HG02642 (cell line): ENCODE data around the gene ABCA4.
"Not testable (repeated sequence)": the region's sequence is repeated elsewhere in the genome, so short reads cannot be mapped to it uniquely, and the experiment has no call there.

Experiments used
- ATAC-seq: cut with Tn5 transposase; IDR thresholded peaks from one replicate; pipeline ENCODE4 v1.9.1; 2021; ENCODE audit warnings: mild to moderate bottlenecking; ENCODE audit not compliant: unreplicated experiment, poor library complexity

The ABCA4 gene

GRCh38 chr1:94014635-94015488 is 106.1 kb downstream of the ABCA4 start:
- no peak for ATAC-seq

- no peak for ATAC-seq
Observed at GRCh38 chr1:94014087-94014486, 106.9 kb downstream of the ABCA4 start.

GRCh38 chr1:94013367-94013878 is 107.5 kb downstream of the ABCA4 start:
- ATAC-seq, result no peak

GRCh38 chr1:94012708-94013366 is 108.1 kb downstream of the ABCA4 start:
- ATAC-seq, result no peak

DNA sequence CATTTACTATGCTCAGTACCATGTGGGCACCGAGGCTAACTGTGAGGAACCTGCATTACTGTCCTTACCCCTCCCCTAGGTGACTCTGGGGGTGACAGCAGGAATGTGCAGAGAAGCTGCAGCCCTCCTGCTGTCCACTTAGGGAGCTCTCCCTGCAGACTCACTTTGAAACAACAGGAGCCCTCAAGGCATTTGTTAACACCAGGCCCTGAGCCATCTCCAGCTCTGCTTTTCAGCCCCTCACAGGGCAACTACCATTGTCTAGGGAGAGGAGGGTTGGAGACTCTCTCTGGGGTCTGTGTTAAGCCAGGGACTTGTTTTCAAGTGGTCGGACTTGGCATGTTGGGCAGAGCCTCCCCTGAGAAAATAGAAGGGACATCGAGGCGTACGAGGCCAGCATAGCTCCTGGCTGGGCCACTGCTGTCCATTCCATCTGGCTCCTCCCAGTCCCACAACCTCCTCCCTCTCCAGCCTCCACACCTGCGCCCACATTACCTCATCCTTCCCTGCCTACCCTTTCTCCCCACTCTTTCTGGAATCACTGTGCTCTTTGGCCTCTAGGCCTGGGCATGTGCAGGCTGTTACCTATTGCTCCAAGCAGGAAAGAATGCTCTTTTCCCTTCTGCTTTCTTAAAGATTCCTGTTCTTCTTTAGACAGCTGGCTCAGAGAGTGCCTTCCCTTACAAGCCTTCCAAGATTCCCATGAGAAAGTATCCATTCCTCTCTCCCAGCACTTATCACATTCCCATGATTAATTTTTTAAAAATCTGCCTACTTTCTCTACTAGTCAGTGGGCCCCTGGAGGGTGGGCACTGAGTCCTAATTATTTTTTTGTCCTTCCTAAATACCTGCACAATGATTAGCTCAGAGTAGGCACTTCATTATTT is 109.0 kb downstream of the ABCA4 start:
- no peak for ATAC-seq

DNA sequence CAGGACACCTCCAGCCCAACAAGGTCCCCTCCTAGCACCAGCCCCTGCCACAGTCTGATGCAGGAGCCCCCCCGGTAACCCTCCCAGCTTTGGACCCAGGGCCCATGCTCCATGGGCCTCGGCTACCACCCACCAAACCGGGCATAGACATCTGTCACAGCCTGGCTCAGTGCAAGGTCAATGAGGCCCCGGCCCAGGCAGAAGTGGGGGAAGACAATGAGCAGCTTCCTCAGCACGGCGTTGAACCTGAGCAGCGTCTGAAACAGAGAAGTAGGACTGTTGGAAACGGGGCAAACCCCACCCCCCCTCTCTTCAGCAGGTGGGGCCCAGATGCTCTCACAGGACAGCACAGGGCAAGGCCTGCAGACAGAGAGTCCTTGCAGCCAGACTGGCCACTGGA is 109.8 kb downstream of the ABCA4 start:
- no peak for ATAC-seq

DNA sequence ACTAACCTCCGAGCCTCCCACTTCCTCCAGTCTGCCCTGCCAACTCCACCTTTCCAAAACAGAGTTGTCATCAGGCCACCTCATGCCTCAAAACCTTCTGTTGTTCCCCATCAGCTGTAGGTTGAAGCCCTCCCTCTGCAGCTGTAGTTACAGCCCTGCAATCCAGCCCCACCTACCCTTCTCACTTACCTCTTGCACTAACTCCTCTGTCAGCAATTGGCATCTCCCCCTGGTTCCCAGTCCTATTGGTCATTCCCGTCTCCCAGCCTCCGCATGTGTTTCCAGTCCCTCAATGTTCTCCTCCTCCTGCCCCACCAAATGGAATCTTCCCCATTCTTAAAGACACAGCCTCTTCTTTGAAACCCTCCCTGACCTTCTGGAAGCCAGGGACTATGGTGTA is 111.6 kb downstream of the ABCA4 start:
- ATAC-seq, result no peak

DNA sequence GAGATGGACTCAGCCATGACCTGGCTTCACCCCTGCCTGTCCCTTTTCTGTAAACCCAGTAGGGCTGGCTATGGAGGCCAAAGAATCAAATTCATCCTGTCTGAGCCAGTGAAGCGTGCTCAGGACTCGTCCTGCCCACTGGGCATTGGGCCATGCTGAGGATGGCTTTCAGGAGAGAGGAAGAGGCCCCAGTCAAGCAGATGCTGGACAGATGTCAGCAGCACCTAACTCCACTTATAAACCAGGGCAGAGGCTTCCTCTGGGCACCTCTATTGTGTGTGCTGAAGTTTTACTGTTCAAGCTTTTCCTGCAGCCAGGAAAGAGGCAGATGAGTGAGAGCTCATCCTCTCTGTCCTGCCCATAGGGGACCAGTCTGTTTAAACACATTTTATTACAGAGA is 114.3 kb downstream of the ABCA4 start:
- no peak for ATAC-seq

DNA sequence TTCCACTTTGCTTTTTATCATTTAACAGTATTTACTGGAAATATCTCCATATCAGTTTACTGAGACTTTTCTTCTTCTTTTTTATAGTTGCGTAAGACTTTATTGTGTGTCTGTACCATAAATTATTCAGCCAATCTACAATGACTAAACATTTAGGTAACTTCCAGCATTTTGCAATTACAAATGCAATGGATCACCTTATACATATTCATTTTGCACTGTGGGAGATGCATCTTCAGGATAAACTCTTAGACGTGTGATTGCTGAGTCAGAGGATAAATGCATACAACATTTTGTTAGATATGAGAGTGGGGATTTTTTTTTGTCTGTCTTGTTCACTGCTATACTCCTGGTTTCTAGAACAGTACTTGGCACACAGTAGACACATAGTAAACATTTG is 116.0 kb downstream of the ABCA4 start:
- ATAC-seq, result no peak

GRCh38 chr1:94002046-94002787 is 118.7 kb downstream of the ABCA4 start:
- ATAC-seq, result no peak

GRCh38 chr1:94001397-94002045 is 119.4 kb downstream of the ABCA4 start:
- ATAC-seq, result no peak

DNA sequence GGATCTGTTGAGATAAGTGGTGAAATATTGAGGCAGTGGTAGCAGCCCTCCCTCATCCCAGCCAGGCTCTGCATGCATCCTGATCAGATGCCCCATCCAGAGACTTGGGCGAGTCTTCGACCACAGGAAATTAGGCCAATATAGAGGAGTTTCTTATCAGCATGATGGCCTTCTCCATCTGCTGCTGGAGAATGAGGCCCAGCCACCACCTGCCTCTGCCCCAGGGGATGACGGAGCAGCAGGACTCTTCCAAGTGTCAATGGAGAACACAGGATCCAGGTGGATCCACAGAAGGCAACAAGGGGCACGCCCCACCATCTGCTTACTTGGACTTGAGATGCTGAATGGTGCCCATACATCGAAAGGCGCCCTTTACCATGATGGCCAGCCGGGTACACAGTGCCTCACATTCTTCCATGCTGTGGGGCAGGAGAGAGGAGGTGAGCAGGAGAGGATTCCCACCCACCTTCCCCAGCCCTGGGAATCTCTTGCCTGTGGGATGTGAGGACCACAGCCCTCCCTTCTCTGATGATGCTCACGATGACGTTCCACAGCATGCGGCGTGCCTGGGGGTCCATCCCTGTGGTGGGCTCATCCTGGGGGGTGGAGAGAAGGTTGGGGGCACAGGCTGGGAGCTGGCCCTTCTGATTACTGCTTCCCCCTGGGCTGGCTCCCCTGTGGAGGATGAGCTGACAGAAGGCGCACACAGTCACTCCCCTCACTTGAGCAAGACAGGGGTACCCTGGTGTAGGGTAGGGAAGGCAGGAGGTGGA is 120.3 kb downstream of the ABCA4 start:
- no peak for ATAC-seq

- no peak for ATAC-seq
Observed at GRCh38 chr1:93999840-94000415, 121.0 kb downstream of the ABCA4 start.

- ATAC-seq, result not testable (repeated sequence)
Observed at GRCh38 chr1:93998532-93998931, 122.4 kb downstream of the ABCA4 start.

DNA sequence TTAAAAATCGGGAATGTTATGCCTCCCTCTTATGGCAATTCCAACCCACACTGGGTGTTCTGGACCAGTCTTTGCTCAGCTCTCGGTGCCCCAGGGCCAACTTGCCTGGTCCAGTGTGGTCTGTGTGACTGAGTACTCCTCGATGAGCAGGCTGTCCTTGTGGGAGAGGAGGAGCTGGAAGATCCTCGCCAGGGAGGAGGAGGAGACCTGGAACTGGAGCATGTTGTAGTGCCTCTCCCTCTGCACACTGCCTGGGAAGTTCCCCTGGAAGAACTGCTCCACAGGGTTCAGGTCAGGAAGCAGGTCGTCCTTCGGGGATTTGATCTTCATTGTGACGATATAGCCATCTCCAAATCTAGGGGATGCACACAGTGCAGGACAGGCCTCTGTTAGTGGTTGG is 123.2 kb downstream of the ABCA4 start:
- no peak for ATAC-seq

GRCh38 chr1:93995837-93996536 is 125.0 kb downstream of the ABCA4 start:
- ATAC-seq, result no peak

GRCh38 chr1:93993731-93994130 is 127.2 kb downstream of the ABCA4 start:
- ATAC-seq, result no peak

GRCh38 chr1:93992954-93993353 is 128.0 kb downstream of the ABCA4 start:
- ATAC-seq, result no peak
